T-helper 2 cell treated with Interferon-gamma antibody and Interleukin-4, amounts not matched to agents 100 ng/mL and 5 ng/mL, for 36 hours (primary cell): ENCODE results near the gene RLF. TPM values are rescaled to one million over a fixed set of nuclear protein-coding genes. Genes with fewer than 3 reads are reported as not detected.
"Not testable (repeated sequence)": the region's sequence is repeated elsewhere in the genome, so short reads cannot be mapped to it uniquely, and the experiment has no call there.

Experiments
- intact Hi-C: fragments of 100-400 bp; cut with micrococcal nuclease; formaldehyde crosslinking; loops from one replicate; pipeline ENCODE4 v1.15.1; 2023
- total RNA-seq: library from RNA; stranded (reverse); gene quantifications from 2 replicates; pipeline ENCODE4 v1.2.3, GENCODE V29; 2022

RLF gene
- total RNA-seq, 1 donor from 2014 or later = 17.7 TPM

DNA sequence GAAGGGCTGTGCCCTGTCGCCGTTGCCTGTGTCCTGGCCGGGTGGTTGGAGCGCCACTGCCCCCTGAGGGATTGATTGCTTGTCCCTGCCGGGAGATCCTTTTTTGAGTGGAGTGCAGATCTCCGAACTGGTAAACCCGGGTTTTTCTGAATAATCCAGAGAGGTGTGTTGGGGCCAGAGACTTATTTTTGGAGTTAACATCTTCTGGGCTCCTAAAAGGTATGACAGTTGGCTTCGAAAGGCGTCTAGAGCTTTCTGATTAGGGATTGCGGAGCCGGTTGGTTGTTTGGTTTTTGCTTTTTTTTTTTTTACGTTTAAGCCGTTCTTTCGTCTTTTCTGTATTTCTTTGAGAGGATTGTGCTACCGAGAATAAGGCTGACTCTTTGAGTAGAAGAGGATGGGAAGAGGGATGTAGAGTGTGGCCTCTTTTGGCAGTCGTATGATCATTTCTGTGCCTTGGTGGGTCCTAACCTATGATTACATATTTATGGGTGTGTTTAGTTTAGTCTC, 756 bp downstream of the RLF start:
- intact Hi-C loops = loop anchor here (1.0 to 5.0 kb wide), 4 partner anchors 80 to 370 kb away; partner anchors contain the start of genes ZMPSTE24 and ZNF684

DNA sequence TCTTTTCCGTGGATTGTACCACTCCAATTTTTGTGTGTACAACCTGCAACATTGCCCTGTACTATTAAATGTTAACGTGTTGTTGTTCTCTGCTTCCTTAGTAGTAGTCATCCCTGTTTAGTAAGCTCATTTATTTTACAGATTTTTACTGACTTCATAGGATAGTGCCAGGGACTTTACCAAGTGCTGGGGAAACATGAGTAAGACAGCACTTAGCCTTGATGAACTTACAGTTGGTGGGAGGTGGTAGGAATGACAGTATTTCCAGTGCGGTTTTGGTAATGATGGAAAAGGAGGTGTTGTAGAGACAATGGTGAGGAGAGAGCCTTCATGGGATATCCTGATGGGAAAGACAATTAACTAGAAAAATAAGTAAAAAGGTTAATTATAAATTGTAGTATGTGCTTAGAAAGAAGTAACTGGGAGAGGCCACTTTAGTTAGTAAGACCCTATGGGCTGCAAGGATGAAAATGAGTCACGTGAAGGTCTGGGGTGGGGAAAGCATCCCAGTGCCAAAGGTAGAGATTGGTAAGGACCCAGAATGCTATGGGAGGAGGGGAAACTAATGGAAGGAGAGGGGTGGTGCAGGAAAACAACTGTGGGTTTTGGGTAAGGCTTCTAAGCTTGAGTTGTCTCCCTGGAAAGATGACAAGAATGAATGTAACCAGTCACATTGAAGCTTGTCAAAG, 1.7 kb downstream of the RLF start:
- intact Hi-C loops = loop anchor here (5.0 kb wide), 2 partner anchors 79 to 369 kb away; partner anchors contain the start of gene ZNF684

DNA sequence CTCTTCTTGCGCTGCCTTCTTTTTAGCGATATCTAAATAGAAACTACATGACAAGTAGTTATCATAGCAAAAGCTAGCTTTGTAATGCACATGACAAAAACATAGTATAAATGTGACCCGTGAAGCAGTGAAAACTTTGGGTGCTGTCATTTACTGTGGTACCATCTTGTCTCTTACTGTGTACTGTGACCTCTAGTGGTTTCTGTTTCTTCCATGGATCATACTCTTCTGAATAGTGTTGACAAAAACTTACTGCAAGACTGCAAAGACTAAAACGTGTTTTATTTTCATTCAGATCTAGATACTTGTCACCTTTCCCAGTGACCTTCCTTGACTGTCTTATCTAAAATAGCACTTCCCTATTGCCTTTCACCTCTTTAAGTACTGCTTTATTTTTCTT, 6.1 kb downstream of the RLF start:
- intact Hi-C loops = no loop called here

DNA sequence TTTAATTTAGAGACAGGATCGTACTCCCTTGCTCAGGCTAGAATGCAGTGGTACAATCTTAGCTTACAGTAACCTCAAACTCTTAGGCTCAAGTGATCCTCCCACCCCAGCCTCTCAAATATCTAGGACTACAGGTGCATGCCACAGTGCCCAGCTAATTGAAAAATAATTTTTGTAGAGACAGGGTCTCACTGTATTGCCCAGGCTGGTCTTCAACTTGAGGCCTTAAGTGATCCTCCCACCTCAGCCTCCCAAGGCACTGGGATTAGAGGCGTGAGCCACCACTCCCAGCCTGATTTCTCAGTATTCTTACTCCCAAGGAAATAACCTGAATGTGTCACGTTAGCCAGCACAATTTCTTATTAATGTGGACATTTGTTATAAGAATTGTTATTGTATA, 9.8 kb downstream of the RLF start:
- intact Hi-C loops = no loop called here

DNA sequence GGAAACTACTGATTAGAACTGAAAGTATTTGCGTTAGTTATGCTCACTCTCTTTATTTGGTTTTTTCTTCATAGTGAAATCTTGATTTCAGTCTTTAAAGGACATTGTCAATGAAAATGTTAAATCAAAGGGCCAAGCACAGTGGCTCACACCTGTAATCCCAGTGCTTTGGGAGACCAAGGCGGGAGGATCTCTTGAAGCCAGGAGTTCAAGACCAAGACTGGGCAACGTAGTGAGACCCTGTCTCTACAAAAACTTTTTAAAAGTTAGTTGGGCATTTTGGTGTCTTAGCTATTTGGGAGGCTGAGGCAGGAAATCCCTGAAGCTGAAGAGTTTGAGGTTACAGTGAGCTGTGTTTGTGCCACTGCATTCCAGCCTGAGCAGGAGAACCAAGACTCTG, 13.6 kb downstream of the RLF start:
- intact Hi-C loops = no loop called here

DNA sequence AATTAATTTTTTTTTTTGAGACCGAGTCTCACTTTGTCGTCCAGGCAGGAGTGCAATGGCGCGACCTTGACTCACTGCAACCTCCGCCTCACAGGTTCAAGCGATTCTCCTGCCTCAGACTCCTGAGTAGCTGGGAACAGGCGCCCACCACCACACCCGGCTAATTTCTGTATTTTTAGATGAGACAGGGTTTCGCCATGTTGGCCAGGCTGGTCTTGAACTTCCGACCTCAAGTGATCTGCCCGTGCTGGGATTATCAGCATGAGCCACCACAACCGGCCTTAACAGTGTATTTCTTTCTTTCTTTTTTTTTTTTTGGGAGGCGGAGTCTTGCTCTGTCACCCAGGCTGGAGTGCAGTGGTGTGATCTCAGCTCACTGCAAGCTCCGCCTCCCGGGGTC, 15.8 kb downstream of the RLF start:
- intact Hi-C loops = not testable (repeated sequence)

DNA sequence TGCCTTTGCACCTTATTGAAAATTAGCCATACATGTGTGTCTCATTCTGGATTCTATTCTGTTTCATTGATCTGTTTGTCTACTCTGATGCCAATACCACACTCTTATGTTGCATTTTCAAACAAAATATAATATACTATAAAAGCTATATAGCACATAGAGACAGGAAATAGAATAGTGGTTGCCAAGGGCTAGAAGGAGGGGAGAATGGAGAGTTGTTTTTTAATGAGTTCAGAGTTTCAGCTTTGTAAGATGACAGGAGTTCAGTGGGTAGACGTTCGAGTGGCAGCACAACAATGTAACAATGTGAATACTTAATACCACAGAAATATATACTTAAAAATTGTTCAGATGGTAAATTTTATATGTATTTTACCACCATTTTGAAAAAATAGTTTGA, 17.0 kb downstream of the RLF start:
- intact Hi-C loops = no loop called here

DNA sequence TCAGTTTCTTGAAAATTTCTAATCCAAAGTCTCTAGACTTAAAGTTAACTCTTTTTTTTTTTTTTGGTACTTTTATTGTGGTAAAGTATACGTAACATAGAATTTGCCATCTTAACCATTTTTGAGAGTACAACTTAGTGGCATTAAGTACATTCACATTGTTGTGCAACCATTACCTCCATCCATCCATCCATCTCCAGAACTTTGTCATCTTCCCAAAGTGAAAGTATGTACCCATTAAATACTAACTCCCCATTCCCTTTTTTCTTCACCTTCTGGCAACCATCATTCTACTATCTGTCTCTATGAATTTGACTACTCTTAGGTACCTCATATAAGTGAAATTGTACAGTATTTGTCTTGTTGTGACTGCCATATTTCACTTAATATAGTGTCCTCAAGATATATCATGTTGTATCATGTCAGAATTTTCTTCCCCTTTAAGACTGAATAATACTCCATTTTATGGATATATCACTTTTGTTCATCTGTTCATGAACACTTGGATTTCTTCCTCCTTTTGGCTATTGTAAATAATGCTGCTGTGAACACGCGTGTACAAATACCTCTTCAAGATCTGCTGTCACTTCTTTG, 18.4 kb downstream of the RLF start:
- intact Hi-C loops = no loop called here

DNA sequence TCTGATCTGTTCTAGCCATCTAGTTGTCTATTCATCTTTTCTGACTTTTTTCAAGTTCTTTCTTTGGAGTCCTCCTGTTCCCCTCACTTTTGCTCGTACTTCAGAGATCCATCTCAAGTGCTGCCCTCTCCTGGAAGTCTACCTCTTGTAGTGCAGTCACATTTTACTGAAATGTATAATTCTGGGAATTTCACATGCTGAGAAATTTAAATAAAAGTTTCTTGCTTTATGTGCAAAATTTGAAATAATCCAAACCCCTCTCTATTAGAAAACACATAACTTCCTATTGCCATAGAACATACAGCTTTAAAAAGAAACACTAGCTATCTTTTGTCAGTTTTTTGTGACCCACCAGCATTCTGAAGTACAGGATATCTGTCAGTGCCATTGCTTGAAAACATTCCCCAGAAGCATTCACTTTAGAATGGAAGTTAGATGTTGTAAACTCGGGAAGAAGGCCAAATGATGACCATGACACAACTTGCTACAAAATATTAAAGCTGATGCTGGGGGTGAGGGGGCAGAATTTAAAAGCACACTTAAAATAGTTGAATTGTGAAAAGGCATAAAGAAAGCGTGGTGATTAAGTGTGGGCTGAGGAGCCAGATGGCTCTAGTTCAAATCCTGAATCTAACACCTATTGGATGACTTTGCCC, 22.0 kb downstream of the RLF start:
- intact Hi-C loops = no loop called here

DNA sequence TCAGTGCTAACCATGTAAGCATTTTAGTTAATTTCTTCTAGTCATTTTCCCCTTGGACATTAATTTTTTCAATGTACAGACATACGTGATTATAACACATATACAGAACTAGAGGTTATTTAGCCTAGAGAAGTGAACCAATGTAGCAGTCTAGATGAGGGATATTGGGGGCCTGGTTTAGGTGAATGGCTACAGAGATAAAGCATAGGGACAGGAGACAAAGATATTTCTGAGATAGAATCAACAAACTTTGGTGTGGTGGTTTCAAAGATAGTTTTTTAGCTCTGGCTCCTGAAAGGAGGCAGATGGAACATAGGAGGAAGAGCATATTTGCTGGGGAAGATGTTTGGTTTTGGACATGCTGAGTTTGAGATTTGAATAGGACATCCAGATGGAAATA, 23.0 kb downstream of the RLF start:
- intact Hi-C loops = no loop called here

DNA sequence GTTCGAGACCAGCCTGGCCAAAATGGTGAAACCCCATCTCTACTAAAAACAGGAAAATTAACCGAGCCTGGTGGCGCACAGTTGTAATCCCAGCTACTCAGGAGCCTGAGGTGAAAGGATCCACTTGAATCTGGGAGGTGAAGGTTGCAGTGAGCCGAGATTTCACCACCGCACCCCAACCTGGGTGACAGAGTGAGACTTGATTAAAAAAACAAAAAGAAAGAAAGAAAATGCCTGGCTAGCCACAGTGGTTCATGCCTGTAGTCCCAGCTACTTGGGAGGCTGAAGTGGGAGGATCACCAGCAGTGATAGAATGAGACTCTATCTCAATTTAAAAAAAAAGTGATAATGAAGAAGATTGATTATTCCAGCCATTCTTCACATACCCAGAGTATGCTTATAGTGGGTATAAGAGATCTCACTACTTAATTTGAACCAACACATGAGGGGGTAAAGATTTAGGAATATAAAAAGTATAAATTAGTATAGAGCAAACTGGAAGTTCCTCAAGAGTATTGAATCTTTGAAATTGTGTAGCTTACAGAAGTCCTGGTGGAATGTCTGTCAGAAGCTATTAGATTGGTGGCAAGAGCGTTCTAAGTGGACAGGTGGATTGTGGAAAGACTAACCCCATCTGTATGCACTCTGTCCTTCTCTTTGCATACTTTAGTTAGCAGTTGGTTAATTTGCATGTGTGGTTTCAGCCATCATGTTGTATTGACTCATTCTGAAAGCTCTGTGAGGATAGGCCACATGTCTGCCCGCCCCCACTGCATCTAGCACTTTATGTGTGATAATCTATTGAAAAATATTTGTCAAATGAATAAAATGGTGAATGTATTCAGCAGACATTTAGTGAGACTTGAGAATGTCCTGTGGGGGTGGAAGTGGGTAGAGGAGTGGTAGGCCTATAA, 25.0 kb downstream of the RLF start:
- intact Hi-C loops = loop anchor here (5.0 kb wide), 1 partner anchor 46 kb away; no protein-coding TSS in a partner anchor

DNA sequence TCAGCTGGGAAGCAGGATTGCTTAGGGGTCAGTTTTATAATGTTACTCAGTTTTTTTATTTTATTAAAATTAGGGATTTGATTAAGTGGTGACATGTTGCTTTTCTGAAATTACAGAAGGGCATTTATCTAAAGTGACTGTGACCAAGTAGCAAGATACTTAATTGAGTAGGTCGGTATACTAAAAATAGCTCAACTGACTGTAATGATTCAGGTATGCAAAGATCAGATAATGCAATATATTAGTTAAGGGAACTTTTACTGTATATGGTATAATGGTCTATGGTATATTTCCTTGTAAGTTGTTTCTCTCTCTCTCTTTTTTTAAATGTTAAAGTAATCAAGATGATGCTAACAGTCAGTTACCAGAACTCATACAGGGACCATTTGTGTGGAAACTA, 26.2 kb downstream of the RLF start:
- intact Hi-C loops = loop anchor here (5.0 kb wide), 1 partner anchor 45 kb away; no protein-coding TSS in a partner anchor

DNA sequence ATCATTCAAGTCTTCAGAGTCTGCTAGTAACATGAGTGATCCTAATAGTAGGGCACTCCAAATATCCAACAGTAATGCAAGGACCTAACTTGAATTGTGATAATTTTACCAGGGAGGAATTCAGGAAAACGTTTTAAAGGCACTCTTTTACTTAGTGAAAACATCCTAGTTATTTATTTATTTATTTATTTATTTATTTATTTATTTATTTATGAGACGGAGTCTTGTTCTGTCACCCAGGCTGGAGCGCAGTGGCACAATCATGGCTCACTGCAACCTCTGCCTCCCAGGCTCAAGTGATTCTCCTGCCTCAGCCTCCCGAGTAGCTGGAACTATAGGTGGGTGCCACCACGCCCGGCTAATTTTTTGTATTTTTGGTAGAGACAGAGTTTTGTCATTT, 33.5 kb downstream of the RLF start:
- intact Hi-C loops = not testable (repeated sequence)

DNA sequence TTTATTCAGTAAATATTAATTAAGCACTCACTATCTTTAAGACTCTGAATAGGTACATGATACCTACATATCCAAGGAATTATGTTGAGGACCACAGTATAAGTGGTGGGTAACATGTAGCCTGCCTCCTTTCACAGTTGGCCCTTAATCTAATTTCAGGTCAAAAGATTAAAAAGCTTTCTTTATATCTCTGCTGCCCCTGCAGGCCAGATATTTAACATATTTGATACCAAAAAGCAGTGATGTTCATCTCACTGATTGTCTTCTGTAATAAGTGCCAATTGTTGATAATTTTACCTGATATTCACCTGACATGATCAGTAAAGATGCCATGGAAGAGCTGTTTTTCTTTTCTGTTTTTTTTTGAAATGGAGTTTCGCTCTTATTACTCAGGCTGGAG, 36.5 kb downstream of the RLF start:
- intact Hi-C loops = no loop called here

DNA sequence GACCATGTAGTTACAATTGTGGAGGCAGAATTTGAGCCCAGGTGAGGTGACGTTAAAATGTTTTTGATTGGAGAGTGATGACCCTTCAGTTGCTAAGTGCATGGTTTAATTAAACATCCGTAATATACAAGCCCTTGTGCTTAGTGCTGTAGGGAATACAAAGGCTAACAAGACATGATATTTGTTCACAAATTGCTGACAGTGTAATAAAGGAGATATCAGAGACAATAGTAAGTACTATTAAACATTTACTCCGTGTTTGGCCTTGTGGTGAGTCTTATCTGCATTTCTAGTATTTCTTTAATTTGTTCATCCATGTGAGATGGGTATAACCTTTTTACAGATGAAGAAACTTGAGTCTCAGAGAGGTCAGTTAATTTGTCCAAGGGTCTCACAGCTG, 37.9 kb downstream of the RLF start:
- intact Hi-C loops = no loop called here

DNA sequence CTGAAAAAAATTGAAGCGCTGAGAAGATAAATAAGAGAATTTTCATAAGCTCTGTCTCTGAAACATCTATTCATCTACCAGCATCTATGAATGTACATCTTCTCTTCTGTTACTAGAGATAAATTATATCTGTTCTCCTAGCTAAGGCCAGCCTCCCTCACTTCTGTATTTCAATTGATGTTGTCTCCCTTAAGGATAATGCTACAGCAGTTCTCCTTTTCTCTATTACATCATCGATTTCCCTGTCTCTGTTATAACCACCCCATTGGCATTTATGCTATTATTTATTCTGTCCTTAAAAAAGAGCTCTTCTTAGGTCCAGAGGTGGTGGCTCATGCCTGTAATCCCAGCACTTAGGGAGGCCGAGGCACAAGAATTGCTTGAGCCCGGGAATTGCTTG, 43.7 kb downstream of the RLF start:
- intact Hi-C loops = no loop called here

DNA sequence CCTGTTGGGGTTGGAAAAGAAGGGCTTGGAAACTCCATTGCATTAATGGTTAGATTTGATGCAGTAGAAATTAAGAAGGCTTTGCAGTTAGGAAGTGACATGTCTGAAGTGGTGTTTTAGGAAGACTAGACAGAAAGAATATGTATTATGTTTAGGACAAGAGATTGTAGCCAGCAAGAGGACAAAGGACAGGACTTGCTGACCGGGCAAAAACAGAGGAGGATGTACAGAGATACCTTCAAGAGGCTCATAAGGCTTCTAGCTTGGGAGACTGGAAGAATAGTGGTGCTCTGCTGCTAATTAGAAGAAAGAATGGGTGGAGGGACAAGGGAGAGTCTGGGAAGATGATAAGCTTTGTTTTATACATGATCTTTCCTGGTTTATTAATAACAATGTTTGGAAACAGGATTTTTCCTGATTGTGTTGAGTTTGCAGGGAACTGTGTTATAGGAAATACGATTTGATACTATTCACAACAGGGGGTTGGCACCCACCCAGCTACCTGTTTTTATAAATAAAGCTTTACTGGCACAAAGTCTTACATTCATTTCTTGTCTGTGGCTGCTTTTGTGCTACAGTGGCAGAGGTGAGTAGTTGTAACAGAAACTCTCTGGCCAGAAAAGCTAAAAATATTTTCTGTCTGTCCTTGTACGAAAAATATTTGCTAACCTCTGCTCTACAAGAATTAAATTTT, 49.5 kb downstream of the RLF start:
- intact Hi-C loops = no loop called here

DNA sequence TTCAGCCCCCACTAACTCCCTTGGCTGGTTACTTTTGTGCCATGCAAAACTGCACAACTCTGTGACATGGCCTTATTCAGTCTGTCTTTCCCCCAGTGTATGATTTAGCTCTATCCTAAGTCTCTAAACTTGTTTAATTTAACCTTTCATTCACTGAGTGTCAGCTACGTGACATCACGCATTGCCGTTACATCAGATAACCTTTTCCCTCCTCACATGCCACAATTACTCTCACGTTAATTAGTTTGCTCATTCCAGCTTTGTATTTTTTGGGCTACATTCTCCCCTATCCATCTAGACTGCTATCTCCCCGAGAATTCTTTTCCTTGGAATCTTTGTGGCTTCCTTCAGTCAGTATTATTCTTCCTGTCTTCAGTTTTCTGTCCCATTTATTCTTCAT, 57.1 kb downstream of the RLF start:
- intact Hi-C loops = no loop called here

DNA sequence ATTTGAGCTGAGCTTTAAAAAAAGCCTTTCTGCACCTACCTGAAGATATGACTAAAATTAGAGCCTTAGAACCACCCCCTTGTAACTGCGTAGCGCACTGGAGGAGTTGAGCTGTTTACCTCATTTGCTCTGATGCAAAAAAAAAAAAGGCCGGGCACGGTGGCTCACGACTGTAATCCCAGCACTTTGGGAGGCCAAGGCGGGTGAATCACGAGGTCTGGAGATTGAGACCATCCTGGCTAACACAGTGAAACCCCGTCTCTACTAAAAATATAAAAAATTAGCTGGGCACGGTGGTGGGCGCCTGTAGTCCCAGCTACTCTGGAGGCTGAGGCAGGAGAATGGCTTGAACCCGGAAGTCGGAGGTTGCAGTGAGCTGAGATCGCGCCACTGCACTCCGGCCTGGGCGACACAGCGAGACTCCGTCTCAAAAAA, 60.3 kb downstream of the RLF start:
- intact Hi-C loops = not testable (repeated sequence)

DNA sequence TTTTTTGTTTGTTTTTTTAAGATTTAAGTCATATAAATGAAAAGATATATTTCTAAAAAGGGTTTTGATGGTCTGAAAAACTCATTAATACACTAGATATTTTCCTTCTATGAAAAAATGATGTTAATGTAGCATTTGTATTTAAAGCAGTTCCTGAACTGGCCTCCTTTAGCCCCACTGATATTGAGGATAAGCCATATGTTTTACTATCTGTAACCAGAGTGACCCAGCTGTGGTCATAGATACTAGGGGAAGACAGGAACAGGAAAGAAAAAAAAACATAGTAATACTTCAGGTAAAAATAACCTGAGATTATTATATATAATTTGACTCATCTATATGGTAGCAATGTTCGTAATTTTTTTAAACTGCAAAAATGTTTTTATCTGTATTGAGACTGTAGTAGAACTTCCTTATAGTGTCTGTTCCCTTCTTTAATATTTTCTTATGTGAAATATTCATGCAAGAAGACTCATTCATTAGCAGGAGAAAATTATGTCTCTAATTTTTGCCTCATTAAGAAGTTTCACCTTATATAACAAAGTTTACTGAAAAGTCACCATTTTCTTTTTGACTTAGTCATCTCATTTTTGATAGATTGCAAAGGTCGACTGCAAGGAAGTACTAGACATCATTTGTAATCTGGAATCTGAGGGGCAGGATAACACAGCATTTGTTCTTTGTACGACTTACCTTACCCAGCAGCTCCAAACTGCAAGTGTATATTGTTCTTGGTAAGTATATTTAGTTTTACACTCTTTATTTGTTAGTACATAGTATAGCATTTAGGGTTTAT, 61.0 kb downstream of the RLF start:
- intact Hi-C loops = no loop called here
